HG02798 (cell line): ENCODE measurements around the gene DHRS7C.

Source experiments
- ATAC-seq: cut with Tn5 transposase; IDR thresholded peaks from one replicate; pipeline ENCODE4 v1.9.1; 2021; ENCODE audit warnings: mild to moderate bottlenecking; ENCODE audit not compliant: unreplicated experiment, poor library complexity

DHRS7C gene

DNA sequence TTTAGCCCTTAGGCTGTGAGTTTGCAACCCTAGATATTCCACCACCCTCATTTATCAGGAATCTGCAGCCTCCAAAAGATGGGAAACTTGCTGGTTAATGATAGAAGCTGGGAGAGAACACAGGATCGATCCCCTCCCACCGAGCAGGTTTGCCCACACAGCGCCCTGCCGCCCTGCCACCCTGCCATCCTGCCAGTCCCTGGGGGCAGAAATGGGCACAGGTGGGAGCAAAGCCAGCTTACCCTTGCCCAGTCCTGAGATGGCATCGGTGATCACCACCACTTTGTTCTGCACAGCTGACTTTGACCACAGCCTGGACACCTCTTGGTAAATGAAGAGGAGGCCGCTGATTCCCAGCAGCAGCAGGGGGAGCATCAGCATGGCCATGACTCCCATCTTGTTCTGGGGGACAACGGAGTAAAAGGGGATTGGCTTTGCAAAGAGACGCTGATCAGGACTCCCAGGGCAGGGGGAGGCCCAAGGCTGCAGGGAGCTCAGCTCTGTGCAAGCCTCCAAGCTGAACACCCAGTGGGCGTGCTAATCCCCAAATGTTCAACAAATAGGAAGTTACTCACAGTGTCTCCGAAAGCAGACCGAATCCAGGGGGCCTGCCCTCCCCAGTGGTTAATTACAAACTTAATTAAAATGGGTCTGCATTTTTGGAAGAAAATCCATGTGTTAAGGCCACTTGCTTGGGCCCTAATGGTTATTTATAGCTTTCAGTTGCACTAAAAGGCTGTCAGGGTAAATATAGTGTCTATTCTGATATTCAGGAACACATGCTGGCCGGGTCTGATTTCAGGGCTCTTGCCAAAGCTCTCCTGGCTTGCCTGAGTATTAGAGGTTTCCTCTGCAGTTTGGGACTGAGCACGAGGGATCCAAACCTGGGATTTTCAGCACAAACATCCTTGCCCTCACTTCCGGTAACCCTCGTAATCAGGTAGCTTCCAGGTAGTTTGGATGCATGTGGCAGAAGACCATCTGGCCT is at the start of gene DHRS7C:
Gene DHRS7C, minus strand, starts transcription at position 704 of the 988 bp plus-strand sequence. Its CDS starts 308 bp downstream, at position 396.
- ATAC-seq, result no peak

DNA sequence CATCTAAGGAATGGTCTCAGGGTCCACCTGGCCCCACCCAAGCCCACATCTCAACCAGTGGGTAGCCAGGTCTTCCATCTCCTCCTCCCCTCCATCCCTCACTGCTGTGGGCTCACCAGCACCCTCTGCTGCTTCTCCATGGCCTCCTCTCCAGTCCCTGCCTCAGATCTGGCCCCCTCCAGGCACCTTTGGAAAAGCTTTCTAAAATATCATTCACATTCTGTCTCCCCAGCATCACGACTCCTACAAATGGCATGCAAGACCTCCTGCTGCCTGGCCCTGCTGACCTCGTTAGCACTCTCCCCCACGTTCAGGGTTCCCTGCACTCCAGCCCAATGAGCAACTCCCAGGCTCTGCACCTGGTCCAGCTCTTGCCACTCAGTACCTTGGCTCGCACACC is 48.0 kb upstream of the DHRS7C start:
- ATAC-seq, result no peak

- ATAC-seq, result no peak
Observed at GRCh38 chr17:9837551-9838471, 46.4 kb upstream of the DHRS7C start.

DNA sequence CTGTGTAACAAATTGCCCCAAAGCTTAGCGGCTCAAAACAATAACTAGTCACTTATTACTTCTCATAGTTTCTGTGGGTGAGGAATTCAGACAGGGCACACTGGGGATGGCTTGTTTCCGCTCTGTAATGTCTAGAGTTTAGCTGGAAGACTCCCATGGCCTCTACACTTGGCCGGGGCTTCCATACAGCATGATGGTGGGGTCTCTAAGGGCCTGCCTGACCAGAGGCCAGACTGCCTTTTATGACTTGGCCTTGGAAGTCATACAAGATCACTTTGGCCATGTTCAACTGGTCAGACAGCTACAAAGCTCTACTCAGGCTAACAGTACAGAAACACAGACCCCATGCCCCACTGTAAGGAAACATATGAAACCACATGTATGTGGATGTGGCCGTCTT is 42.5 kb upstream of the DHRS7C start:
- no peak for ATAC-seq

GRCh38 chr17:9830711-9831110 is 39.3 kb upstream of the DHRS7C start:
- ATAC-seq, result no peak

GRCh38 chr17:9829343-9829742 is 38.0 kb upstream of the DHRS7C start:
- no peak for ATAC-seq

DNA sequence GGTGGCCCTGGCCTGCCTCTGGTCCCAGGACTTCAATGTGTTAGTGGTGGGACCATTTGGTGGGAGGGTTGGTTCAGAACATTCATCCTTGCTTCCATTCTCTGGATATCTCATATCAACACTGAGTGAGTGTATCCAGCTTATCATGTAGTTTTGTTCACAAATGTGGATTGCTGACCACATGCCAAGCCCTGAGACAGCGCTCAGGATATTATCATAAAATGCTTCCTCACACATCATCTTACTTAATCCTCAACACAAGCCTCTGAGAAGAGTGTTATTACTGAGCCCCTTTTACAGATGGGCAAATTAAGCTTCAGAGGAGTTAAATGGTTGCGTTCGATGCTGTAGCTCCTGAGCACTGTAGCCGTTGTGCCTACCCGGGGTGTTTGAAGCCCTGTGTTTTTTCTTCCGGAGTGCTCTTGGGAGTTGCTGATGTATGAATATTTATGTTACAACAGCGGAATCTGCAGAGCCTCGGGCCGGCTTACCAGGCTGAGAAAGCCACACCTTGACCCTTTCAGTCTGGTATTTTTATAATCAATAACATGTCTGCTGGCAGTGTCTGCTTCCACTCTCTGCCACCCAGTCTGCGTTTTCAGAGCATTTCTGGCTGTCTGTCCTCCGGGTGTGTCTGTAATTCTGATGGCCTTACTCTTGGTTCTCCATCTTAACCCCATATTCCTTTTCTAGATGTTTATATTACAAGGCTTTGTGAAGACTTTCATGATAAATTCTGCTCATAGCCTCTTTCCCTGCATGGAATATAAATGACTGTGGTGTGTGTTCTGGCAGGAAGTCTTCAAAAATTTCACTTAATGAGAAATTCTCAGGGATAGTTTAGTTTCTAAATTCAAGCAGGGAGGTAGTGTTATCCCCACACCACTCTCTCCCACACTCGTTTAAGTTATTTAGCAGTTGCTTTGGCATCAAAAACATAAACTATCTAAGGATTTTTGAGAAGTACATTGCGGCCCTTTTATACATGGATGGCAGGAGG is 37.2 kb upstream of the DHRS7C start:
- no peak for ATAC-seq

DNA sequence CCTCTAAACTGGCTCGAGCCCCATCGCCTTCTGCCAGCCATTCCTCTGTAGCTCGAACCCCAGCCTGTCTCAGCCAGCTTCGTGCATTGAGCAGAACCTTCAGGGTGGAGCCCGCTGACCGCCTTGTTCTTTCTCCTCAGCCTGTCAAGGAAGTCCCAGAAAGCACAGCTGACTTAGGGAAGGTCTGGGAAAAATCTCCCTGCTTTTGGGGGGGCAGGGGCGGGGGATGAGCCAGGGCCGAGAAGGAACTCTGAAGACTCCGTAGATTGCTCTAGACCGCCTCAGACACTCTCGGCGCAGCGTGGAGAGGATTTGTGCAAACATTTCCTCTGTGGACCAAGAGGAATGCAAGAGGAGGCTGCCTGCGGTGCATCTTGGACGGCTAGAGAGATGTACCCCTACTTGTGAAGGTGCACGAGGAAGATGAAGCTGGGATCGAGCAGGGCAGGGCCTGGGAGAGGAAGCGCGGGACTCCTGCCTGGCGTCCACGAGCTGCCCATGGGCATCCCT is 34.3 kb upstream of the DHRS7C start, which contains the start of gene GLP2R:
Gene GLP2R, plus strand, starts transcription at position 284 of the 510 bp plus-strand sequence. Its CDS starts 140 bp downstream, at position 424.
- ATAC-seq, result no peak

- no peak for ATAC-seq
Observed at GRCh38 chr17:9824797-9825338, 33.5 kb upstream of the DHRS7C start.

- ATAC-seq, result no peak
Observed at GRCh38 chr17:9824094-9824493, 32.7 kb upstream of the DHRS7C start.

GRCh38 chr17:9821921-9822320 is 30.5 kb upstream of the DHRS7C start, which contains the start of gene GSG1L2:
Gene GSG1L2 (minus strand): TSS chr17:9822079. CDS start chr17:9822071, 8 bp downstream.
- no peak for ATAC-seq

GRCh38 chr17:9820448-9820847 is 29.1 kb upstream of the DHRS7C start:
- ATAC-seq, result no peak

- no peak for ATAC-seq
Observed at GRCh38 chr17:9818760-9819159, 27.4 kb upstream of the DHRS7C start.

- ATAC-seq, result no peak
Observed at GRCh38 chr17:9817086-9817485, 25.7 kb upstream of the DHRS7C start.

GRCh38 chr17:9816472-9816871 is 25.1 kb upstream of the DHRS7C start:
- no peak for ATAC-seq

DNA sequence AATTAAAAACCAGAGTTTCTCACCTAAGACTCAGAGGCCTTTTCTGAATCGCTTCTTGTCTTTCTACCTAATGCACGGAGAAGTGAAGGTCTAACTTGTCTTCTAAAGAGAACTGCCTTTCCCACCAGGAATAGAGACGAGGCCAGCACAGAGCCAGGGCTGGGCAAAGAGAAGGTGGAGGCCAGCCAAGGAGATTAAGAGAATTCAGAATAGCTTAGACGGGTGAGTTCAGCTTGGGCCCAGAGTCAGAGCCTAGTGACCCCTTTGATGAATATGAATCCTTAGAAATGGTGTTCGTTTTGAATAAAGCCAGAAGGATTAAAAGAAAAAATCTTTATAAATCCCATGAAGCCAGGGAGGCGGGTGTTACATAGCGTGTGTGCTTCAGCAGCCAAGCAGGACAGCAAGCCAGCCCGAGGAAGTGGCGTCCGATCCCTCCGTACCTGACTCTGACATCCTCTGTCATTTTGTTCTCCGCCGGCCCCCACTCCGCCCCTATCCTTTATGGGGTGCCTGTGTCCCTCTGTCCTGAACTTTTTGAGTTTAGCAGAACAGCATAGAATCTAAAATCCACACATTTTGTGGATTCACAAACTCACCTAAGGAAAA is 23.0 kb upstream of the DHRS7C start:
- no peak for ATAC-seq

GRCh38 chr17:9813166-9813565 is 21.8 kb upstream of the DHRS7C start:
- ATAC-seq, result no peak

DNA sequence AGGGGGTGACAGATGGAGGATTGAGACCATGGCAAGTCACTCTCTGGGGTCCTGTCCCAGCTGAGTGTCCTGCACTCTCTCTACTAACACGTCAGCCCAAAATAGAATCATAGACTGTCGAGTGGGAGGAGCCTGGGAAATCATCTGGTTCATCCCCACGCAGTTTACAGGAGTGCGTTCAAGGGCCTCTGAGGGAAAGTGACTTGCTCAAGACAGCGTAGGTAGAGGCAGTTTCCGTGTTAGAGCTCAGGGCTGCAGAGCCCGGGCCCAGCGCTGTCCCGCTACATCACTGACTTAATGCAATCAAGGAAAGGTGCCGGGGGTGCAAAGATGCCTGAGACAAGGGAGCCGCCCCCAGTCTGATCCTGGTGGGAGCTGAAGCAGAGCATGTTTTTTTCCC is 20.1 kb upstream of the DHRS7C start:
- no peak for ATAC-seq

DNA sequence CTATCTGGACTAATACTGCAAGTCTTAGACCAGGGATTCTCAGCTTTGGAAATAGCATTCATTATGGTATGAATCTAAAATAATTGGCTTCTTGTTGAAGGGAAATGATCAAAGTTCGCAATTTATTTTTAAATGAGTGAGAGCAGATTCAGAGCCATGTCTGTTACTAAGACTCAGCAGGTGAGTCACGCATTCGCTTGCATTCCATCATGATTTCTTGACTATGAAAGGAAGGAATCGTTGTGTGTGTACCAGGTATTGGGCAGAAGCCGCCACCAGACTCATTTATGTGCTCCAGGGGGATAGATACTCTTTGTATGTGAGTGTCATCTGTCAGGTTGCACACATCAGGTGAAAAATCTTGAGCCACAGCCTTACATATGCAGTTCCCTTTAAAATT is 19.7 kb upstream of the DHRS7C start:
- no peak for ATAC-seq
